HEK293 (cell line): Measurements from ENCODE around the gene PRKAG2.

ENCODE experiments used
- GLIS1 ChIP-seq: fragments of 450-650 bp; formaldehyde crosslinking; IDR thresholded peaks from 2 replicates; pipeline ENCODE4 v1.5.1; 2016; ENCODE audit warnings: missing biosample characterization, missing genetic modification characterization
- MZF1 ChIP-seq: fragments of 450-650 bp; formaldehyde crosslinking; IDR thresholded peaks from 2 replicates; pipeline ENCODE4 v1.5.1; 2017; ENCODE audit warnings: missing biosample characterization, missing genetic modification characterization, borderline replicate concordance
- REPIN1 ChIP-seq: fragments of 450-650 bp; formaldehyde crosslinking; IDR thresholded peaks from 2 replicates; pipeline ENCODE4 v1.5.1; 2017; ENCODE audit warnings: missing biosample characterization, missing genetic modification characterization, low read depth
- TCF7L2 ChIP-seq: IDR thresholded peaks from 2 replicates; pipeline ENCODE4 v1.6.1; 2011; ENCODE audit warnings: low read depth, mild to moderate bottlenecking, inconsistent platforms, low read length, moderate library complexity, borderline replicate concordance
- ZBTB1 ChIP-seq: fragments of 450-650 bp; formaldehyde crosslinking; IDR thresholded peaks from 2 replicates; pipeline ENCODE4 v1.5.1; 2016; ENCODE audit warnings: missing biosample characterization, missing genetic modification characterization
- ZNF132 ChIP-seq: fragments of 450-650 bp; formaldehyde crosslinking; IDR thresholded peaks from 2 replicates; pipeline ENCODE4 v1.5.1; 2017; ENCODE audit warnings: missing biosample characterization, missing genetic modification characterization, borderline replicate concordance
- ZNF138 ChIP-seq: fragments of 450-650 bp; formaldehyde crosslinking; IDR thresholded peaks from 2 replicates; pipeline ENCODE4 v1.5.1; 2016; ENCODE audit warnings: missing biosample characterization, missing genetic modification characterization, borderline replicate concordance
- ZNF24 ChIP-seq: fragments of 450-650 bp; formaldehyde crosslinking; IDR thresholded peaks from 2 replicates; pipeline ENCODE4 v1.5.1; 2016; ENCODE audit warnings: missing biosample characterization, missing genetic modification characterization
- TF ChIP-seq, protein P1 (sequence below): fragments of 450-650 bp; formaldehyde crosslinking; IDR thresholded peaks from 2 replicates; pipeline ENCODE4 v1.5.1; 2016; ENCODE audit warnings: missing biosample characterization, missing genetic modification characterization, borderline replicate concordance
- TF ChIP-seq, protein P2 (sequence below): fragments of 450-650 bp; formaldehyde crosslinking; IDR thresholded peaks from 2 replicates; pipeline ENCODE4 v1.5.1; 2017; ENCODE audit warnings: missing biosample characterization, missing genetic modification characterization
- TF ChIP-seq, protein P3 (sequence below): fragments of 450-650 bp; formaldehyde crosslinking; IDR thresholded peaks from 2 replicates; pipeline ENCODE4 v1.5.1; 2016; ENCODE audit warnings: missing biosample characterization, missing genetic modification characterization
- TF ChIP-seq, protein P4 (sequence below): fragments of 450-650 bp; formaldehyde crosslinking; IDR thresholded peaks from 2 replicates; pipeline ENCODE4 v1.5.1; 2016; ENCODE audit warnings: missing biosample characterization, missing genetic modification characterization

DNA sequence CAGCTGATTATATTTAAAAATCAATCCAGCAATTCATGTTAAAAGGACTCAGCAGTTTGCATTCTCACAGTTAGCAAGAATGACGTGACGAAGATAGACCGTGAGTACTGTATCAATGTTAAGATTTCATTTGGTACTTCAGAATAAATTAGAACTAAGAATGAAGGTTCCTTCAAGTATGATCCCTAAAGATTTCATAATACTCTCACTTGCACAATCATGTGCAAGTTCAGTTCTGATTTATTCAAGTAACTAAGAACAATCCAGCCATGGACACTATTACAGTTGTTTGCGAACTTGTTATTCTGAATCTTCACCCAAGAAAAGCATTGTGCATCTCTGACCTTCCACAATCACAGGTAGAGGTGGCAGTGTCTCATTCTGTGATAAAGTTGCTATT is 365.0 kb downstream of the PRKAG2 start:
- TF ChIP-seq, protein P1, sequence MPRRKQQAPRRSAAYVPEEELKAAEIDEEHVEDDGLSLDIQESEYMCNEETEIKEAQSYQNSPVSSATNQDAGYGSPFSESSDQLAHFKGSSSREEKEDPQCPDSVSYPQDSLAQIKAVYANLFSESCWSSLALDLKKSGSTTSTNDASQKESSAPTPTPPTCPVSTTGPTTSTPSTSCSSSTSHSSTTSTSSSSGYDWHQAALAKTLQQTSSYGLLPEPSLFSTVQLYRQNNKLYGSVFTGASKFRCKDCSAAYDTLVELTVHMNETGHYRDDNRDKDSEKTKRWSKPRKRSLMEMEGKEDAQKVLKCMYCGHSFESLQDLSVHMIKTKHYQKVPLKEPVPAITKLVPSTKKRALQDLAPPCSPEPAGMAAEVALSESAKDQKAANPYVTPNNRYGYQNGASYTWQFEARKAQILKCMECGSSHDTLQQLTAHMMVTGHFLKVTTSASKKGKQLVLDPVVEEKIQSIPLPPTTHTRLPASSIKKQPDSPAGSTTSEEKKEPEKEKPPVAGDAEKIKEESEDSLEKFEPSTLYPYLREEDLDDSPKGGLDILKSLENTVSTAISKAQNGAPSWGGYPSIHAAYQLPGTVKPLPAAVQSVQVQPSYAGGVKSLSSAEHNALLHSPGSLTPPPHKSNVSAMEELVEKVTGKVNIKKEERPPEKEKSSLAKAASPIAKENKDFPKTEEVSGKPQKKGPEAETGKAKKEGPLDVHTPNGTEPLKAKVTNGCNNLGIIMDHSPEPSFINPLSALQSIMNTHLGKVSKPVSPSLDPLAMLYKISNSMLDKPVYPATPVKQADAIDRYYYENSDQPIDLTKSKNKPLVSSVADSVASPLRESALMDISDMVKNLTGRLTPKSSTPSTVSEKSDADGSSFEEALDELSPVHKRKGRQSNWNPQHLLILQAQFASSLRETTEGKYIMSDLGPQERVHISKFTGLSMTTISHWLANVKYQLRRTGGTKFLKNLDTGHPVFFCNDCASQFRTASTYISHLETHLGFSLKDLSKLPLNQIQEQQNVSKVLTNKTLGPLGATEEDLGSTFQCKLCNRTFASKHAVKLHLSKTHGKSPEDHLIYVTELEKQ (tag by site-specific recombination): no peak
- TF ChIP-seq, protein P2, sequence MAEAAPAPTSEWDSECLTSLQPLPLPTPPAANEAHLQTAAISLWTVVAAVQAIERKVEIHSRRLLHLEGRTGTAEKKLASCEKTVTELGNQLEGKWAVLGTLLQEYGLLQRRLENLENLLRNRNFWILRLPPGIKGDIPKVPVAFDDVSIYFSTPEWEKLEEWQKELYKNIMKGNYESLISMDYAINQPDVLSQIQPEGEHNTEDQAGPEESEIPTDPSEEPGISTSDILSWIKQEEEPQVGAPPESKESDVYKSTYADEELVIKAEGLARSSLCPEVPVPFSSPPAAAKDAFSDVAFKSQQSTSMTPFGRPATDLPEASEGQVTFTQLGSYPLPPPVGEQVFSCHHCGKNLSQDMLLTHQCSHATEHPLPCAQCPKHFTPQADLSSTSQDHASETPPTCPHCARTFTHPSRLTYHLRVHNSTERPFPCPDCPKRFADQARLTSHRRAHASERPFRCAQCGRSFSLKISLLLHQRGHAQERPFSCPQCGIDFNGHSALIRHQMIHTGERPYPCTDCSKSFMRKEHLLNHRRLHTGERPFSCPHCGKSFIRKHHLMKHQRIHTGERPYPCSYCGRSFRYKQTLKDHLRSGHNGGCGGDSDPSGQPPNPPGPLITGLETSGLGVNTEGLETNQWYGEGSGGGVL: no peak
- TF ChIP-seq REPIN1 (no peak), ZBTB1 (tag by site-specific recombination) (no peak), GLIS1 (no peak), ZNF132 (tag by site-specific recombination) (no peak), ZNF138 (tag by site-specific recombination) (no peak), MZF1 (tag by site-specific recombination) (no peak), TCF7L2 (no peak), ZNF24 (tag by site-specific recombination) (no peak)
- TF ChIP-seq, protein P3, sequence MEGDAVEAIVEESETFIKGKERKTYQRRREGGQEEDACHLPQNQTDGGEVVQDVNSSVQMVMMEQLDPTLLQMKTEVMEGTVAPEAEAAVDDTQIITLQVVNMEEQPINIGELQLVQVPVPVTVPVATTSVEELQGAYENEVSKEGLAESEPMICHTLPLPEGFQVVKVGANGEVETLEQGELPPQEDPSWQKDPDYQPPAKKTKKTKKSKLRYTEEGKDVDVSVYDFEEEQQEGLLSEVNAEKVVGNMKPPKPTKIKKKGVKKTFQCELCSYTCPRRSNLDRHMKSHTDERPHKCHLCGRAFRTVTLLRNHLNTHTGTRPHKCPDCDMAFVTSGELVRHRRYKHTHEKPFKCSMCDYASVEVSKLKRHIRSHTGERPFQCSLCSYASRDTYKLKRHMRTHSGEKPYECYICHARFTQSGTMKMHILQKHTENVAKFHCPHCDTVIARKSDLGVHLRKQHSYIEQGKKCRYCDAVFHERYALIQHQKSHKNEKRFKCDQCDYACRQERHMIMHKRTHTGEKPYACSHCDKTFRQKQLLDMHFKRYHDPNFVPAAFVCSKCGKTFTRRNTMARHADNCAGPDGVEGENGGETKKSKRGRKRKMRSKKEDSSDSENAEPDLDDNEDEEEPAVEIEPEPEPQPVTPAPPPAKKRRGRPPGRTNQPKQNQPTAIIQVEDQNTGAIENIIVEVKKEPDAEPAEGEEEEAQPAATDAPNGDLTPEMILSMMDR: no peak
- TF ChIP-seq, protein P4, sequence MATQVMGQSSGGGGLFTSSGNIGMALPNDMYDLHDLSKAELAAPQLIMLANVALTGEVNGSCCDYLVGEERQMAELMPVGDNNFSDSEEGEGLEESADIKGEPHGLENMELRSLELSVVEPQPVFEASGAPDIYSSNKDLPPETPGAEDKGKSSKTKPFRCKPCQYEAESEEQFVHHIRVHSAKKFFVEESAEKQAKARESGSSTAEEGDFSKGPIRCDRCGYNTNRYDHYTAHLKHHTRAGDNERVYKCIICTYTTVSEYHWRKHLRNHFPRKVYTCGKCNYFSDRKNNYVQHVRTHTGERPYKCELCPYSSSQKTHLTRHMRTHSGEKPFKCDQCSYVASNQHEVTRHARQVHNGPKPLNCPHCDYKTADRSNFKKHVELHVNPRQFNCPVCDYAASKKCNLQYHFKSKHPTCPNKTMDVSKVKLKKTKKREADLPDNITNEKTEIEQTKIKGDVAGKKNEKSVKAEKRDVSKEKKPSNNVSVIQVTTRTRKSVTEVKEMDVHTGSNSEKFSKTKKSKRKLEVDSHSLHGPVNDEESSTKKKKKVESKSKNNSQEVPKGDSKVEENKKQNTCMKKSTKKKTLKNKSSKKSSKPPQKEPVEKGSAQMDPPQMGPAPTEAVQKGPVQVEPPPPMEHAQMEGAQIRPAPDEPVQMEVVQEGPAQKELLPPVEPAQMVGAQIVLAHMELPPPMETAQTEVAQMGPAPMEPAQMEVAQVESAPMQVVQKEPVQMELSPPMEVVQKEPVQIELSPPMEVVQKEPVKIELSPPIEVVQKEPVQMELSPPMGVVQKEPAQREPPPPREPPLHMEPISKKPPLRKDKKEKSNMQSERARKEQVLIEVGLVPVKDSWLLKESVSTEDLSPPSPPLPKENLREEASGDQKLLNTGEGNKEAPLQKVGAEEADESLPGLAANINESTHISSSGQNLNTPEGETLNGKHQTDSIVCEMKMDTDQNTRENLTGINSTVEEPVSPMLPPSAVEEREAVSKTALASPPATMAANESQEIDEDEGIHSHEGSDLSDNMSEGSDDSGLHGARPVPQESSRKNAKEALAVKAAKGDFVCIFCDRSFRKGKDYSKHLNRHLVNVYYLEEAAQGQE (tag by site-specific recombination): no peak
